Activated CD4-positive, CD25-positive, alpha-beta regulatory T cell treated with anti-CD3 and anti-CD28 coated beads, Interleukin-2, amount 50 U/mL, for 24 hours (primary cell): ENCODE data around the gene RAD17.
"Not testable (repeated sequence)": the region's sequence is repeated elsewhere in the genome, so short reads cannot be mapped to it uniquely, and the experiment has no call there.

Experiments
- ATAC-seq, 2 donors: fragments of 150-1000 bp; cut with Tn5 transposase; one replicate each; pipeline ENCODE4 v1.10.0; 2021; ENCODE audit warnings: mild to moderate bottlenecking in 1 of 2, moderate library complexity in 1 of 2

The RAD17 gene, protein sequence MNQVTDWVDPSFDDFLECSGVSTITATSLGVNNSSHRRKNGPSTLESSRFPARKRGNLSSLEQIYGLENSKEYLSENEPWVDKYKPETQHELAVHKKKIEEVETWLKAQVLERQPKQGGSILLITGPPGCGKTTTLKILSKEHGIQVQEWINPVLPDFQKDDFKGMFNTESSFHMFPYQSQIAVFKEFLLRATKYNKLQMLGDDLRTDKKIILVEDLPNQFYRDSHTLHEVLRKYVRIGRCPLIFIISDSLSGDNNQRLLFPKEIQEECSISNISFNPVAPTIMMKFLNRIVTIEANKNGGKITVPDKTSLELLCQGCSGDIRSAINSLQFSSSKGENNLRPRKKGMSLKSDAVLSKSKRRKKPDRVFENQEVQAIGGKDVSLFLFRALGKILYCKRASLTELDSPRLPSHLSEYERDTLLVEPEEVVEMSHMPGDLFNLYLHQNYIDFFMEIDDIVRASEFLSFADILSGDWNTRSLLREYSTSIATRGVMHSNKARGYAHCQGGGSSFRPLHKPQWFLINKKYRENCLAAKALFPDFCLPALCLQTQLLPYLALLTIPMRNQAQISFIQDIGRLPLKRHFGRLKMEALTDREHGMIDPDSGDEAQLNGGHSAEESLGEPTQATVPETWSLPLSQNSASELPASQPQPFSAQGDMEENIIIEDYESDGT

GRCh38 chr5:69369340-69370121 lies at the start of gene RAD17, which contains the start of the genes AK6 and TAF9:
TSS of gene RAD17 (plus strand) at chr5:69369818. CDS start at chr5:69372209, 2,391 bp downstream.
TSS of gene AK6 (minus strand) at chr5:69369520. CDS start at chr5:69369490, 30 bp downstream.
TSS of gene TAF9 (minus strand) at chr5:69369520. CDS start at chr5:69365737, 3,783 bp downstream.
- peak; percentile 92 to 94 for ATAC-seq

GRCh38 chr5:69326365-69326764 lies 43.3 kb upstream of the RAD17 start:
- ATAC-seq, result no peak

DNA sequence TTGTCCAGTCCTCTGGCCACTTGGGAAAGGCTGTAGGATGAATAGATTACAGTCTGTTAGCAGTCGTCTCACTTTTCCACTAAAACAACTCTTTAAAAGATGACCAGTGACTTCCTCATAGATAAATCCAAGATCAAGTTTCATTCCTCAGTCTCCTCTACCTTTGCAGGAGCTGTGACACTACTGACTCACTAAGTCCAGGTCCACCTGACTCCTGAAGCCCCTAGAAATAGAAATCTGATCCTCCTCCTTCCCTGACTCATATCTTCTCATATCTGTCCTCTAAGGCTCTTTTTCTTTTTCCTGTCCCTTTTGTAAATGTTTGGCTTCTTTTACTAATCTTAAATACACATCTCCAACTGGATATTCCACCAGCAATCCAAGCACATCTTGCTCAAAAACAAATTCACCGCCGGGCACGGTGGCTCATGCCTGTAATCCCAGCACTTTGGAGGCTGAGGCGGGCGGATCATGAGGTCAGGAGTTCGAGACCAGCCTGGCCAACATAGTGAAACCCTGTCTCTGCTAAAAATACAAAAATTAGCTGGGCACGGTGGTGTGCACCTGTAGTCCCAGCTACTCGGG lies 39.6 kb upstream of the RAD17 start:
- no peak for ATAC-seq

DNA sequence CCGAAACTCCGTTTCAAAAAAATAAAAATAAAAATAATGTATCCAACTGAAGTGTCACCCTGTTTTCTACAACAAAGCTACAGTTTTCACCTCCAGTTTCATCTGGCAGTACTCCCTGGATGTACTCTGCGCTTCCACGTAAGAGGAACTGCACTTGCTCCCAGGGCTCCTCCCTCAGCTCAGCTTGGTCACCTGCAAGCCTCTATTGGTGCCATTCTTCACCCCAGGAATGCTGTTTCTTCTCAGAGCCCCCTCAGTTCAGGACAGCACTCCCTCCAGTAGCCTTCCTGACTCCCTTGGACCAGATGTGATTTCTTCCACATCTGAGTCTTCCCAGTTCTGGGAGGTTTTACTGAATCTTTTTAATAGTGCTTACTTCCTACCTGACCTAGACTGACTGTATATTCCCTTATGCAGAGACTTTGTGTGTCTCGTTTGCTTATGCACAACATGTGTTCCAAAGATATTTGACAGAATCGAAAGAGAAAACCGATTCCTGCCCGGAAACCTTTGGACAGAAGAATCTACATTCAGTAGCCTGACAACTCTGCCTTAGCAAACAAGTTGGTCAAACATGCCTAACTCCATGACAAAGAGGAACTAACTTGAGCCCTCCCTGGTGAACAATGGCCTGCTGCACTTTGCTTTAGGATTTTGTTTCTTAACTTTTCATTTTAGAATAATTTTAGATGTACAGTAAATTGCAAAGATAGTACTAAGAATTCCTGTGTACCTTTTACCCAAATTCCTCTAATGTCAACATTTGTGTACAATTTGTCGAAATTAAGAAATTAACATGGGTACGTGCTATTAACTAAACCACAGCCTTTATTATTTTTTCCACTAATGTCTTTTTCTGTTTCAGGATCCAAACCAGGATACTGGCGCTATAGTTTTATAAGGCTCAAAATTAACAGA lies 37.8 kb upstream of the RAD17 start:
- no peak for ATAC-seq

GRCh38 chr5:69333668-69334315 lies 35.8 kb upstream of the RAD17 start:
- ATAC-seq, result not testable (repeated sequence)

DNA sequence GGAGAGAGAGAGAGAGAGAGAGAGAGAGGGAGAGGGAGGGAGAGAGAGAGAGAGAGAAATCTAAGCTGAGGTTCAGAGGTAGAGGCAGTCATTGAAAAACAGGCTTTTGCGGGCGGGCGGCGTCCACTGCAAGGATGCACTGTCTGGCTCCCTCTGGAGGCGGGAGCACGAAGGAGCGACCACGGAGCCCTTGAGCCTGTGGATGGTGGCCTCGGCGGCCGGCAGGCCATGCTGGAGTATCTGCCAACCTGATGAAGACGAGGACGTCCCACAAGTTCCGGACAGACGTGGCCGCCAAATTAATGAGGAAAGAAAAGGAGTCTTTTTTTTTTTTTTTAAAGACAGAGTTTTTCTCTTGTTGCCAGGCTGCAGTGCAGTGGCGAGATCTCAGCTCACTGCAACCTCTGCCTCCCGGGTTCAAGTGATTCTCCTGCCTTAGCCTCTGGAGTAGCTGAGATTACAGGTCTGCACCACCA lies 34.8 kb upstream of the RAD17 start:
- peak; percentile 61 to 68 for ATAC-seq

DNA sequence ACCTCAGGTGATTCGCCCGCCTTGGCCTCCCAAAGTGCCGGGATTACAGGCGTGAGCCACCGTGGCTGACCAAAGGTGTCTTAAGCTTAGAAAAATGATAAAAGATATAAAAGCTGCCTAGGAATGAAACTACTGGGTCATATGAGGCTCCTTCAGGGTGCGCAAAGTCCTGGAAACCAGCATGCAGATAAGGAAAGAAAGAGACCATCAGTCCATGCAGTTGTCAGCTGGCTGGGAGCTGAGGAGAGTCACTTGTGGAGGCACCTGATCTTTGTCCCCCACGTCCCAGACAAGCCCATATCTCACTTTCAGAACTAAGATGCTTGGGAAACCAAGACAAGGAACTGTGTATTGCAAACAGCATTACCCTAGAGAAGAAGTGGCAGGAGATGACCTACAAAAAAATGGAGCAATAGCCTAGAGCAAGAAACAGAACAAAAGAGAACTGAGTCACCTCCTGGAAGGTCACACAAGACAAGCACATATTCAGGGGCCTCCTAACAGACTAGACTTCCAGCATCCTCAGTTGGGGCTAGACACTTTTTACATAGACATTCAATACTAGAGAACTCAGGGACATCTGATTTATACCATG lies 34.2 kb upstream of the RAD17 start:
- no peak for ATAC-seq

DNA sequence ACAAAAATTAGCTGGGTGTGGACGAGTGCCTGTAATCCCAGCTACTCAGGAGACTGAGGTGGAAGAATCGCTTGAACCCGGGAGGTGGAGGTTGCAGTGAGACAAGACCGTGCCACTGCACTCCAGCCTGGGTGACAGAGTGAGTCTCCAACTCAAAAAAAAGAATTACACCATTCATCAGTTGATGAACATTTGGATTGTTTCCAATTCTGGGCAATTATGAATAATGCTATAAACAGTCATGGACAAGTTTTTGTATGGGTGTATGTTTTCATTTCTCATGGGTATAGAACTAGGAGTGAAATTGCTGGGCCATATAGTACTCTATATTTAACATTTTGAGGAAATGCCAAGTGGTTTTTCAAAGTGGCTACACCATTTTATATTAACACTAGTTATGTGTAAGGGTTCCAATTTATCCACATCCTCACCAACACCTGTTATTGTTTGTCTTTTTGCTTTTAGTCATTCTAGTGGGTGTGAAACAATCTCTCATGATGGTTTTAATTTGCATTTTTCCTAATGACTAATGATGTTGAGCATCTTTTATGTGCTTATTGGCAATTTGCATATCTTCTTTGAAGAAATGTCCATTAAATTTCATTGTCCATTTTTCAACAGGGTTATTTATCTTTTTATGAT lies 28.0 kb upstream of the RAD17 start:
- peak in 1 of 2 donors; percentile 48 for ATAC-seq

GRCh38 chr5:69343083-69343482 lies 26.5 kb upstream of the RAD17 start:
- ATAC-seq, result no peak

- ATAC-seq, result no peak
These were observed 19.0 kb upstream of the RAD17 start for GRCh38 chr5:69350664-69351063.

- no peak for ATAC-seq
These were observed 9.9 kb upstream of the RAD17 start for GRCh38 chr5:69359699-69360098.

DNA sequence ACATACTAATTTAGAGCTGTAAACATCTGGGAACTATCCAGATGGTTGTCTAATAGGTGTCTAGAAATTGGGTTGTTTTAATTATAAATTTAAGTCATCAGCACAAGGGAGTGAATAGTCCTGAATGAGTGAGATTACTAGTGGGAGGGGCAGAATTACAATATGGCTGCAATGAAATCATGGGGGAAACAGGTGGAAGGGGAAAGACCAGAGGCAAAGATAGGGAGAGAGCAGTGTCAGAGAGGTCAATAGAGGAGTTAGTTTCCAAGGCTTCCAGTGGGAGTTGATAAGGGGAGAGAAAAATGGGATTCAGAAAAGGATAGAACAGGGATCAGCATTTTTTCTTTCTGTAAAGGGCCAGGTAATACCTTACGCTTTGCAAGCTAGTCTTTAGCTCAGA lies 9.2 kb upstream of the RAD17 start:
- ATAC-seq, result no peak

- no peak for ATAC-seq
These were observed 5.2 kb upstream of the RAD17 start for GRCh38 chr5:69364414-69364813.

- no peak for ATAC-seq
These were observed 4.8 kb upstream of the RAD17 start for GRCh38 chr5:69364850-69365249.

GRCh38 chr5:69367697-69368279 lies 1.8 kb upstream of the RAD17 start:
- ATAC-seq, result no peak

DNA sequence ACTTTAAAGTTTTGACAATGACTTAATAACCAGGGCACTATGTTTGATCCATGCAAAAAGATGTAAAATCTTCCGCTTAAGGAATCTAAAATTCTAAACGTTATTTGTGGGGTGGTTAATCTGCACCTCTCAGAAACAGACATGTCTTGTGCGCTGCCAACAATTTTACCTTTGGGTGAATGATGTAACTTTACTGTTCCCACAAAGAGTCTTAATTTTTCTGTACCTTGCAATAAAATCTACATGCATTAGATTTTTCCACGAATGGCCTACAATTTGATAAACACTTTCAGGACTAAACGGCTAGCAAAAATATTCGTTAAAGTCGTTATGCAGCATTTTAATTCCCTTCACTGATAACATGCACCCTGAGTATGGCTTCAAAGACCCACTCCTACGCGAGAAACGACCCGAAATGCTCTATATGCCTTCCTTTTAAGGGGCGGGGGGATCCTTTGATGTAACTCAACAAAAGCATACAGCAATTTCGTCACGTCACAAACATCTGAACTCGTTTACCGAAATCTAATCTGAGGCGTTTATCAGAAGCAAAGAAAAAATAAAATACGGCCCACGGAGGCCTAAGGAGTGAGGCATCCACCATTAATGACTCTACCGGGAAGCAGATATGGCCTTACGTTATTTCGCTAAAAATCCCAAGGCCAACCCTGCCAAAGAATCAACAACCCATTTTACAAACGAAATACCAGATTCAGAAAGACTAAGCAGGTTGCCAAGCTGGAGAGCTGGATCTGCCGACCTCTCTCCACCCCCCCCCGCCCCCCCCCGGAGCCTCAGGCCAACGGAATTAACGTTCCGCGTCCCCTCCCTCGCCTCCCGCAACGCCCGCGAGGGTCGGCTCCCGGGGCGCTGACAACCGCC lies 919 bp upstream of the RAD17 start:
- peak; percentile 18 to 22 for ATAC-seq

DNA sequence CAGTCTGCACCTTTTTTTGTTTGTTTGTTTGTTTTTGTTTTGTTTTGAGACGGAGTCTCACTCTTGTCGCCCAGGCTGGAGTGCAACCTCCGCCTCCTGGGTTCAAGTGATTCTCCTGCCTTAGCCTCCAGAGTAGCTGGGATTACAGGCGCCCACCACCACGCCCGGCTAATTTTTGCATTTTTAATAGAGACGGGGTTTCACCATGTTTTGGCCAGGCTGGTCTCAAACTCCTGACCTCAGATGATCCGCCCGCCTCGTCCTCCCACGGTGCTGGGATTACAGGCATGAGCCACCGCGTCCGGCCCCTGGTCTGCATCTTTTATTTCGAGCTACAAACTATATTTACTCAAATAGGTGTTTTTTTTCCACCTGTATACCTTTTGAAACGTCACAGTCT lies 717 bp downstream of the RAD17 start:
- not testable (repeated sequence) for ATAC-seq

DNA sequence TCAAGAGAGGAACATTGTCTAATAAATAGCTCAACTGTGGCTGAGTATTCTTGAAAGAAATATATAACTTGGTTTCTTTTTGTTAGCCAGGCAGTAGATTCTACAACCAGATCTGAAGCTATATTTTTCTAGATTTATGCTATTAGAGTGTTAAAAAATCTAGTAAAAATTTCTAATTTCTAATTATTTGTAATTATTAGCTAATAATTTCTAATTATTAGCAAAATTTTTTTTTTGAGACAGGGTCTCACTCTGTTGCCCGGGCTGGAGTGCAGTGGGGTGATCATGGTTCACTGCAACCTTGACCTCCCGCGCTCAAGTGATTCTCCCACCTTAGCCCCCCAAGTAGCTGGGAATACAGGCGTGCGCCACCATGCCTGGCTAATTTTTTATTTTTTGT lies 2.8 kb downstream of the RAD17 start:
- ATAC-seq, result no peak
